Measurements from ENCODE around the gene ROR2.

ROR2 gene

DNA sequence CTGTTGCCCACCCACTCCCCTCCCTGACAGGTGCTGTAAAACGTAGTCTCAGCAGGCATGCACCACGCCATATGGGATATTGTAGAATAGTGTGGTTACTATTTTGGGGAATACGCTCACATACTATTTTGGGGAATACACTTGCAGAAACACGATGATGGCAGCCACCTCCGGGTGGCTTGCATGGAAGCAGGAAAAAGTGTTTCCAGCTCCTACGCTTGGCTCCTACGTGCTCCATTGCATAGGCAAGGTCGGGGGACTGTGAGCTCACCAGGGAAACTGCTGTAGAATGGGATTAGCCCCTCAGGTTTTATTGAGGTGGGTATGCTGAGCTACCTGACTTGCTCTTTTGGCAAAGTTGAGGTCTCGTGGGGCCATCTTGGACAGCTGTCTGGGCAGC lies 366.1 kb downstream of the ROR2 start:
- DNase-seq (ENCODE audit: extremely low read depth, low read depth) = no peak
- TF ChIP-seq, protein P1, sequence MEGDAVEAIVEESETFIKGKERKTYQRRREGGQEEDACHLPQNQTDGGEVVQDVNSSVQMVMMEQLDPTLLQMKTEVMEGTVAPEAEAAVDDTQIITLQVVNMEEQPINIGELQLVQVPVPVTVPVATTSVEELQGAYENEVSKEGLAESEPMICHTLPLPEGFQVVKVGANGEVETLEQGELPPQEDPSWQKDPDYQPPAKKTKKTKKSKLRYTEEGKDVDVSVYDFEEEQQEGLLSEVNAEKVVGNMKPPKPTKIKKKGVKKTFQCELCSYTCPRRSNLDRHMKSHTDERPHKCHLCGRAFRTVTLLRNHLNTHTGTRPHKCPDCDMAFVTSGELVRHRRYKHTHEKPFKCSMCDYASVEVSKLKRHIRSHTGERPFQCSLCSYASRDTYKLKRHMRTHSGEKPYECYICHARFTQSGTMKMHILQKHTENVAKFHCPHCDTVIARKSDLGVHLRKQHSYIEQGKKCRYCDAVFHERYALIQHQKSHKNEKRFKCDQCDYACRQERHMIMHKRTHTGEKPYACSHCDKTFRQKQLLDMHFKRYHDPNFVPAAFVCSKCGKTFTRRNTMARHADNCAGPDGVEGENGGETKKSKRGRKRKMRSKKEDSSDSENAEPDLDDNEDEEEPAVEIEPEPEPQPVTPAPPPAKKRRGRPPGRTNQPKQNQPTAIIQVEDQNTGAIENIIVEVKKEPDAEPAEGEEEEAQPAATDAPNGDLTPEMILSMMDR (IDR thresholded peaks at IDR 0.05; ENCODE audit: low read depth, low read length) = no peak

DNA sequence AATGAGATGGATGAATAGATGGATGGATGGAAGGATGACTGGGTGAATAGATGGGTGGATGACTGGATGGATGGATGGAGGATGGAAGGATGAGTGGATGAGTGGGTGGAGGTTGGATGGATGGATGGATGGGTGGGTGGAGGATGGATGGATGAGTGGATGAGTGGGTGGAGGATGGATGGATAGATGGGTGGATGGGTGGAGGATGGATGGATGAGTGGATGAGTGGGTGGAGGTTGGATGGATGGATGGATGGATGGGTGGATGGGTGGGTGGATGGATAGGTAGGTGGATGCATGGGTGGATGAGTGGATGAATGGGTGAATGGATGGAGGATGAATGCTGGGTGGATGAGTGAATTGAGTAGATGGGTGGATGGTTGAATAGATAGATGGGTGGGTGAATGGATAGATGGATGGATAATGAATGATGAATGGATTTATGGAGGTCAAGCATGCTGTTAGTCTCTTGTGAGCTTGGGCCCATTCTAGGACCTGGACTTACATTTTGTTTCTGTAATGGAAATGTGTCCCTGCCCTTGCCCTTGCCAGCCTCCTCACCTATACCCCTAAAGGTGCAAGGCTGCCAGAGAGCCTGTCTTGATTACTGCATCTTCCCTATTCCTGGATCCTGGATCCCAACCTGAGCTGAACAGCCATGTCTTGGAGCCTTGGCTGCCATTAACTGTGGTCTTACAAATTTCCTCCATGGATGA lies 366.7 kb downstream of the ROR2 start:
- TF ChIP-seq, protein P1 (IDR thresholded peaks at IDR 0.05; ENCODE audit: low read depth, low read length) = no peak
- no peak for DNase-seq (ENCODE audit: extremely low read depth, low read depth)

DNA sequence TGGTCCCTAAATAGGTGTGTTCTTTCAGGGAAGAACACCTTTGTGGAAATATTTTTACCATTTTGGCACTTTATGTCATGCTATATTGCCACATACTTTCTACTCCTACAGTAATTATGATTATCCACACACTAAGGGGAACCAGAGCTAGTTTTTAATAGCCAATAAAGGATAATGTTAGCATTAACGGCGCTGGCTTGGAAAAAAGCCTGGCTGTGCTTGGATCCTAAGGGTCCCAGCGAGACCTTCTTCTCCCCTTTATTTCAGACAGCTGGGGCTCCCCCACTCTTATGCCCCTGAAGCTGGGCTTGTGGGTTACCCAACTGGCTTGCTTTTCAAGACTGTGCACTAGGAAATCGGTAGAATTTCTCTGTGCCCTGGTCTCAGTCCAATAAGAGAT lies 367.8 kb downstream of the ROR2 start:
- TF ChIP-seq, protein P1 (IDR thresholded peaks at IDR 0.05; ENCODE audit: low read depth, low read length) = no peak
- no peak for DNase-seq (ENCODE audit: extremely low read depth, low read depth)

DNA sequence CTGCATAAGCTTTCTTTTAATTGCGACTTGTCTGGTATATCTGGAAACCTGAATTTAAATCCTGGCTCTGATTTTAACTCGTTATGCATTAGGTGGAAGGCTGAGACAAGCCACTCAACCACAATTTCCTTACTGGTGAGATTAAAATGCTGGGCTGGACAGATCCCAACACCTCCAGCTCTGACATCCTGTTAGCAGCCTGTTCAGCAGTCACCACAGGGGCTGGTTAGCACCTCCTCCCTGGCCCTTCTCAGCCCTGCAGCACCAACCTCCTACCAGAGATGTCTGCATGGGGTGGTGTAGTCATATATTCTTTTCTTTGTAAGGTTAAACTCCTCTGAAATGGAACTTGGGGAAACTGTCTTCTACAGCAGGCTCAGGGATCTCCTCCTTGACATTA lies 369.9 kb downstream of the ROR2 start:
- no peak for DNase-seq (ENCODE audit: extremely low read depth, low read depth)
- TF ChIP-seq, protein P1 (IDR thresholded peaks at IDR 0.05; ENCODE audit: low read depth, low read length) = no peak

DNA sequence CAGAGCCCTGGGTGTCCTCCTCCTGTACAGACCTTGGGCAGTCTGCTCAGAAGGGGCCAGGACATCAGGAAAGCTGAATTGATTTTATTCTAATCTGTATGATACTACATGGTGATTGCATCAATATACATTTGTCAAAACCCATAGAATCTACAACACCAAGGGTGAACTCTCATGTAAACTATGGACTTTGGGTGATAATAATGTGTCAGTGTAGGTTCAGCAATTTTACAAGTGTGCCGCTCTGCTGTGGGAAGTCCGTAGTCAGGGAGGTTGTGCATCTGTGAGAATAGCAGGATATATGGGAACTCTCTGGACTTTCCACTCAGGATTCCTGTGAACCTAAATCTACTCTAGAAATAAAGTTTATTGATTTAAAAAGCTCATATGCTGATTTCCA lies 371.1 kb downstream of the ROR2 start:
- DNase-seq (ENCODE audit: extremely low read depth, low read depth) = no peak
- TF ChIP-seq, protein P1 (IDR thresholded peaks at IDR 0.05; ENCODE audit: low read depth, low read length) = no peak

DNA sequence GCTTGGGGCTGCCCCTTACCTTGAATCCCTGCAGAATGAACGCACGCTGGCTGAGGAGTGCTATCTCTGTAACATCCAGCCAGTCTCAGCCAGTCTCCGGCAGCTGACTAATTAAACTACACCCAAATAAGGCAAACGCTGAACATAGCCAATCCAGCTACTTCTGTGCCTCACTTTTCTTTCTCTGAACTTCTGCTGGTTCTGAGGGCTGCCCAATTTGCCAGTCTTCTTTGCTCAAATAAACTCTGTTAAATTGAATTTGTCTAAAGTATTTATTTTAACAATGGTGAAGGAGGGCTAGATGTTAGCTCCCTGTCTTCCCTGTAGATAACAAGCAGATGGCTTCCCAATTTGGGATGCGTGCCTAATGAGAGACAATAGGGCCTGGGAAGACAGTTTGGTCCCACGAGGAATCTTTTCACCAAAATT lies 372.4 kb downstream of the ROR2 start:
- DNase-seq (ENCODE audit: extremely low read depth, low read depth) = no peak
- TF ChIP-seq, protein P1 (IDR thresholded peaks at IDR 0.05; ENCODE audit: low read depth, low read length) = no peak

DNA sequence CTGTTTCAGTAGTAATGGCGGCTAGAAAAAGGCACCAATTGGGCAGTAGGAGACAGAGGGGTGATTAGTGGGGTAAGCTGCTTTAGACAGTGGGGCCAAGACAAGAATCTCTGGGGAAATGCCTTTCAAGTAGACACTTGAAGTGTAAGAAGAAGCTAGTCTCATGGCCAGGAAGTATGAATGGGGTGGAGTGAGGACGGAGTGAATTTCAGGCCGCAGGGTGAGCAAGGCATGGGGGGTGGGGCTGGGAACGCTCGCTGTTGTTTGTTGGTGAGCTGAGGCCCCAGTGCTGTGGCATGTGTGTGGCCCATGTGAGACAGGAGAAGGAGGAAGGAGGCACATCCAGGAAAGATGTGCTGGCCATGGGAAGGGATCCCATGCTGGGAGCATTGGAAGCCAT lies 377.2 kb downstream of the ROR2 start:
- no peak for DNase-seq (ENCODE audit: extremely low read depth, low read depth)
- TF ChIP-seq, protein P1 (IDR thresholded peaks at IDR 0.05; ENCODE audit: low read depth, low read length) = no peak

All from AG09319 (cell line).